NCI-H2107 (cell line): Measurements from ENCODE around the gene PPM1G.

Experiments
- DNase-seq: peaks from one replicate; lab custom pipeline; 2025; lab: John Stamatoyannopoulos, UW

The PPM1G gene

GRCh38 chr2:27412419-27413152 is 3.2 kb upstream of the PPM1G start:
- no peak for DNase-seq

- no peak for DNase-seq
These were observed 630 bp downstream of the PPM1G start for GRCh38 chr2:27408601-27409320.

GRCh38 chr2:27407798-27408491 is 1.4 kb downstream of the PPM1G start:
- DNase-seq = peak; percentile 24

GRCh38 chr2:27400348-27401135 is 8.8 kb downstream of the PPM1G start:
- no peak for DNase-seq

DNA sequence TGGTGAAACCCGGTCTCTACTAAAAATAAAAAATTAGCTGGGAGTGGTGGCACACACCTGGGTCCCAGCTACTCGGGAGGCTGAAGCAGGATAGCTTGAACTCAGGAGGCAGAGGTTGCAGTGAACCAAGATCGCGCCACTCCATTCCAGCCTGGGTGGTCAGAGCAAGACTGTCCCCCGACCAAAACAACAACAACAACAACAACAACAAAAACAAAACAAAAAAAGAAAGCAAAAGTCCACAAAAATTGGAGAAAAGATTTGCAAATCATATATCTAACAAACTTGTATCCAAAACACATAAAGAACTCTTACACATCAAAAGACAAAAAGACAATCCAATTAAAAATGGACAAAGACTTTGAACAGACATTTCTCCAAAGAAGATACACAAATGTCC is 10.4 kb downstream of the PPM1G start:
- no peak for DNase-seq

GRCh38 chr2:27393225-27393624 is 16.2 kb downstream of the PPM1G start:
- DNase-seq = no peak

DNA sequence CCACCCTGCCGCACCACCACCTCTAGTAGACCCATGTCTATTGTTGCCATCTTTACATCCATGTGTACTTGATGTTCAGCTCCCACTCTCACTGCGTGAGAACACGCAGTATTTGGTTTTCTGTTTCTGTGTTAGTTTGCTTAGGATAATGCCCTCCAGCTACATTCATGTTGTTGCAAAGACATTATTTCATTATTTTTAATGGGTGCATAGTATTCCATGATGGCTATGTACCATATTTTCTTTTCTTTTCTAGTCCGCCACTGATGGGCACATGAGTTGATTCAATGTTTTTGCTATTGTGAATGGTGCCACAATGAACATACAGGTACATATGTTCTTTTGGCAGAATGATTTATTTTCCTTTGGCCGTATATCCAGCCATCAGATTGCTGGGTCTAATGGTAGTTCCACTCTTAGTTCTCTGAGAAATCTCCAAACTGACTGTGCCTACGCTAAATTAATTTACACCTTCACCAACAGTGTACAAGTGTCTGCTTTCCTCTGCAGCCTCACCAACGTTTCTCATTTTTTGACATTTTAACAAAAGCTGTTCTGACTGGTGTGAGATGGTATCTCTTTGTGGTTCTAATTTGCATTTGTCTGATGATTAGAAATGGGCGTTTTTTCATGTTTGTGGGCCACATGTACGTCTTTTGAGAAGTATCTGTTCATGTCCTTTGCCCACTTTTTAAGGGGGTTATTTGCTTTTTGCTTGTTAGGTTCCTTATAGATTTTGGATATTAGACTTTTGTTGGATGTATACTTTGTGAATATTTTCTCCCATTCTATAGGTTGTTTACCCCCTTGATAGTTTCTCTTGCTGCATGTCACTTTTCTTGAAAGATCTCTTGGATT is 18.3 kb downstream of the PPM1G start:
- no peak for DNase-seq

DNA sequence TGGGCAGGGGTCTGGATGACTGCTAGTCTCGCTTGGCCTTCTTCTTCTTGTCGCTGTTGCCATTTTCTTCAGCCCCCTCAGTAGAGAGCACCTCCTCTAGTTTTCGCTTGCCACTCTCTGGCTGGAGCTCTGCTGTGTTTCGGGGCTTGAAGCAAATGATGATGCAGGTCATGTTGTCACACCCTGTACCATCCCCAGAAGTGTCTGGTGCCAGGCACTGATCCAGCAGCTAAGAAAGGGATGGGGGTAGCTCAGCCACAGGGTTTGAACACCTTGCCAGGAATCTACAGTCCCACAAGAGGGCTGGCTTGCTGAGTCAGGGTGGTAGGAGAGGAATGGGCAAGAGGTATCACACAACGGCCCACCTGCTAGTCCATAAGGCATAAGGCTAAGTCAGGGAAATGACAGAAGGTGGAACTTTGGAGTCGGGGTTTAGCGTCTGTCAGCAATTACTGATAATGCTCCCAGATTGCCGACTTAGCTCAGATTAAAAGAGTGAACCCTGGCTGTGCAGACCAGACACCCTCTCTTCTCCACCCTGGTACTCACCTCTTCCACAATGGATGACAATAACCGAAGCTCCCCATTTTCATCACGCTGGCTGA is 27.7 kb downstream of the PPM1G start:
- DNase-seq = no peak

GRCh38 chr2:27380626-27381545 is 28.5 kb downstream of the PPM1G start, which contains the start of gene ZNF513:
ZNF513 (minus strand) TSS chr2:27380734; CDS start chr2:27380526, 208 bp downstream.
- peak; percentile 90 for DNase-seq

DNA sequence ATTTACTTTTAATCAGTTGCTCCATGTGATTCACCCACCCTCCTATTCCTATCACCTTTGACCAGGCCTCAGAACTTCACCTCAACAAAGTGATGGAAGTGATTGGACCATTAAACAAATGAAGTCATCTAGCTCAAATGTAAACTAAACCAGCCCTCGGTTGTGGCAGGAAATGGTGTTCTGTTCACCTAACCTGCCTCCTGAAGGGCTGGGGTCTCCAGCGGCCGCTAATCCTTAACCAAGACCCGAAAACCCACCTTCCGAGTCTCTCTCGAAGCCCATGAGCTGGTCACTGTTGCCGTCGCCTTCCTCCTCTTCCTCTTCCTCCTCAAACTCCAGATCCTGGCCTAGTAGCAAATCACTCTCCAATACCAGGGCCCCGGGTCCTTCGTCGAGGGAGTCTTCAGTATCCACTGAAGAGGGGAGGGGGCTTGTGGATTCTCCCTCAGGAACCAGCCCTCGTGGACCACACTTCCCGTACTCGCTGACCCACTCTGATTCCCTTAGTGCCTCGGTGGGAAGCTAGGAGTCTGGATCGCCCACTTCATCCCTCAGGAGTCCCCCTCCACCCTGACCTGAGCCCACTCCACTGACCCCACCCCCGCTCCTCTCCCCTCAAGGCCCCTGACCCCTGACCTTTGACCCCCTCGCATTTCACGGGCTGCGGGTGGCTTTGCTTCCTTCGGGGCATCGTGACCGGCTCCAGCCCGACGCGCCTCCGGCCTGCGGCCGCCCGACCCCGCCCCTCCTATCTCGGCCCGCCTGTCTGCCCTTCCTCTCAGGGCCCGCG is 29.4 kb downstream of the PPM1G start:
- no peak for DNase-seq

DNA sequence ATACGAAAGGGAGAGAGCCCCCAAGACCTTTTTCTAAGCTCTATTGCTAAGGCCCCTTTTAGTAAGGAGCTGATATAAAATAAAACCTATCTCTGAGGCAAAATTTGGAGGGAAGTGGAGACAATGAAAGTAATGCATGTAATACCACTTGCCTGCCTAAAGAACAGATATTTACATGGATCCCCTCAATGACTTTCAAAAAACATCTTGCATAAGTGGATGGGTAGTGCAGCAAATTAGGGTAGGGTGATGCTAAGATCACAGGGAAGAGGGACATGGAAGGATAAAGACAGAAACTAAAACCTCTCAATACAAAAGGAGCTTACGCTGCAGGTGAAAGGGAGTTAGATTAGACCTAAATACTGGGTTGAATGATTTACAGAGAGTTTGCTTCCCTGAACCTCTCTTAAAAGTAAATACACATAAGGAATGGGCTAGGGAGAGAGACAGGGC is 30.0 kb downstream of the PPM1G start:
- DNase-seq = no peak

DNA sequence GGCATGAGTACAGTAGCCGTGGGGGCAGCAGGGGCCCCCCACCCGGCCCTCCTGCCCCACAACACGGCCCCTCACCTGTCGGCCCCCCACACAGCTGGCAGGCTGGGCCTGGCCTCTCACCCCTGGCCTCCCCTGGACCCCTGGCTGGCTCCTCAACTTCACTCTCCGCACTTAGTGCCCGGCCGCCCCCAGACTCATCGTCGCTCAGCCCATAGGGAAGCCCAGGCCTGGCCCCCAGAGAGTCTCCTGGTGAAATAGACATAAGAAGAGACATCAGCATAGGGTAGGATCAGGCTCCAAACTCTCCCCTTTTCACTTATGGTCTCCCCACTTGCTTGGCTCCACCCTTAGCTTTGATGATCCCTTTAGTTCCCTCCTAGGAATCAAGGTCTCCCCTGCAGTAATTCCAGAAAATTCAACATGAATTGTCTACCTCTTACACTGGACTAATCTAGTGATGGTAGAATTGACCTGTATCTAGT is 30.5 kb downstream of the PPM1G start:
- no peak for DNase-seq

GRCh38 chr2:27378096-27378808 is 31.1 kb downstream of the PPM1G start:
- DNase-seq = no peak

DNA sequence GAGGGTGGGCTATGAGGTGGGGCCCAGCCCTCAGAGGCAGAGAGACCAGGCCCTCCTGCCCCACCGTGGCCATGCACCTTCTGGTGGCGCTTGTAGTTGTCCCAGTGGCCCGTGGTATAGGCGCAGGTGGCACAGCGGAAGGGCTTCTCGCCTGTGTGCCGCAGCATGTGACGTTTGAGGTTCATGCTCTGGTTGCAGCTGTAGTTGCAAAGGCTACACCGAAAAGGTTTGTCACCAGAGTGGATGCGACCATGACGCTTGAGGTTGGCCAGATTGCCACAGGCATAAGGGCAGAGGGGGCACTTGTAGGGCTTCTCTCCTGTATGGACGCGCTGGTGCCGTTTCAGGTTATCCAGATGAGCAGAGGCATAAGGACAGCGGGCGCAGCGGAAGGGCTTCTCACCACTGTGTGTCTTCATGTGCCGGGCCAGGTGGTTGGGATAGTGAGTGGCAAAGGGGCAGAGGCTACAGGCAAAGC is 31.7 kb downstream of the PPM1G start:
- no peak for DNase-seq

- no peak for DNase-seq
These were observed 32.3 kb downstream of the PPM1G start for GRCh38 chr2:27376866-27377617.

DNA sequence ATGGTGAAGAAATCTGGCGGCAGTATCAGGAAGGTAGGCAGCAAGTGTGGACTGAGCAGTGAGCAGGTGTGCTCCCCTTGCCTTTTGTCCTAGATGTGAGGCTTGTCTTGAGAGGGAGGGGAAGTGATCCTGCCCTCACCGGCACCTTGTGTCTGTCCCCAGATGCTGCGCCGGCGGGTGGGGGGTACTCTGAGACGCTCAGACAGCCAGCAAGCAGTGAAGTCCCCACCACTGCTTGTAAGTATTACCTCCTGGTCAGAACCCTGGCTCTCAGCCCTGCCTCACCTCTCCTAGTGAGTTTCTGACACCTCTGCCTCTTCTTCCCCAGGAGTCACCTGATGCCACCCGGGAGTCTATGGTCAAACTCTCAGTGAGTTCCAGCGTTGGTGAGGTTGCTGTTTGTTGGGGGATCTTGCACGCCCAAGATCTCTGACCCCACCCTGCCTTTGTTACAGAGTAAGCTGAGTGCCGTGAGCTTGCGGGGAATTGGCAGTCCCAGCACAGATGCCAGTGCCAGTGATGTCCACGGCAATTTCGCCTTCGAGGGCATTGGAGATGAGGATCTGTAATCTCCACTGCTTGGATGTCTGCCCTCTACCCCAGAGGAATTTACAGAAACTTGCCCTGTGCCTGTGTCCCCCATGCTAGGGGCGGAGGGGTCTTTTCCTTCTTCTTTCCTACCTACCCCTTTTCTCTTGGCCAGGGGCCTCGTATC is 33.1 kb downstream of the PPM1G start:
- DNase-seq = no peak
